Liver (tissue), 3 donors: ENCODE results near the gene CTXN2.

Source experiments
- ATF3 ChIP-seq: IDR thresholded peaks from 2 replicates; pipeline ENCODE4 v1.6.1; 2016; ENCODE audit warnings: antibody characterized with exemption
- CTCF ChIP-seq: fragments of 150-350 bp; IDR thresholded peaks from 2 replicates; pipeline ENCODE4 v1.5.1; 2017; ENCODE audit warnings: improper control_type of control experiment, low read depth, low read length; ENCODE audit not compliant: missing input control
- RAD21 ChIP-seq, 2 donors: IDR thresholded peaks; 2 replicates each; pipeline ENCODE4 v1.6.1; 2016; ENCODE audit warnings: antibody characterized with exemption in 2 of 2, mild to moderate bottlenecking in 2 of 2
- REST ChIP-seq: IDR thresholded peaks from 2 replicates; pipeline ENCODE4 v1.6.1; 2016; ENCODE audit warnings: antibody characterized with exemption, mild to moderate bottlenecking
- TAF1 ChIP-seq: conservative IDR thresholded peaks from 2 replicates; pipeline ENCODE4 v1.6.1; 2016; ENCODE audit warnings: antibody characterized with exemption, mild to moderate bottlenecking
- donor health status: healthy.
- donor health status: healthy.

- no peak for TF ChIP-seq ATF3
- TF ChIP-seq CTCF: no peak
- no peak for TF ChIP-seq TAF1
- TF ChIP-seq RAD21 (IDR thresholded peaks at IDR 0.05): no peak
- no peak for TF ChIP-seq REST
Measured at GRCh38 chr15:48149858-48150257, 41.6 kb upstream of the CTXN2 start.
